Hematopoietic multipotent progenitor cell treated with erythropoietin and hydrocortisone succinate and interleukin-3 and kit ligand, for 8 days (in vitro differentiated cells): ENCODE measurements around the gene NYAP1.
"Not testable (repeated sequence)": the region's sequence is repeated elsewhere in the genome, so short reads cannot be mapped to it uniquely, and the experiment has no call there.

Source experiments
- DNase-seq: peaks from one replicate; pipeline ENCODE4 v3.0.0-alpha.2; 2015

Gene NYAP1

GRCh38 chr7:100484673-100485045, 932 bp downstream of the NYAP1 start:
- DNase-seq: no peak

GRCh38 chr7:100485471-100485876, 1.7 kb downstream of the NYAP1 start:
- no peak for DNase-seq

GRCh38 chr7:100486111-100486636, 2.4 kb downstream of the NYAP1 start:
- no peak for DNase-seq

- peak; percentile 48 for DNase-seq
Observed at GRCh38 chr7:100486753-100487446, 3.2 kb downstream of the NYAP1 start.

GRCh38 chr7:100488333-100489095, 4.8 kb downstream of the NYAP1 start:
- DNase-seq: no peak

GRCh38 chr7:100489121-100489520, 5.4 kb downstream of the NYAP1 start:
- DNase-seq: no peak

- DNase-seq: peak; percentile 92
Observed at GRCh38 chr7:100489824-100490223, 6.1 kb downstream of the NYAP1 start.

GRCh38 chr7:100490483-100491191, 6.9 kb downstream of the NYAP1 start:
- no peak for DNase-seq

- no peak for DNase-seq
Observed at GRCh38 chr7:100491192-100491578, 7.5 kb downstream of the NYAP1 start.

- DNase-seq: no peak
Observed at GRCh38 chr7:100492738-100493475, 9.2 kb downstream of the NYAP1 start.

- peak; percentile 59 for DNase-seq
Observed at GRCh38 chr7:100493476-100494264, 9.9 kb downstream of the NYAP1 start.

GRCh38 chr7:100496509-100496908, 12.8 kb downstream of the NYAP1 start:
- no peak for DNase-seq

- DNase-seq: not testable (repeated sequence)
Observed at GRCh38 chr7:100500743-100501142, 17.0 kb downstream of the NYAP1 start.

- DNase-seq: not testable (repeated sequence)
Observed at GRCh38 chr7:100504031-100504430, 20.3 kb downstream of the NYAP1 start.

GRCh38 chr7:100504887-100505611, 21.3 kb downstream of the NYAP1 start:
- no peak for DNase-seq

GRCh38 chr7:100506356-100506923, 22.7 kb downstream of the NYAP1 start:
- DNase-seq: peak; percentile 70

GRCh38 chr7:100509231-100509630, 25.5 kb downstream of the NYAP1 start:
- DNase-seq: no peak

GRCh38 chr7:100510437-100511239, 26.9 kb downstream of the NYAP1 start:
- DNase-seq: peak; percentile 99

- DNase-seq: peak; percentile 77
Observed at GRCh38 chr7:100513212-100513810, 29.6 kb downstream of the NYAP1 start.
